Naive thymus-derived CD4-positive, alpha-beta T cell (primary cell): Measurements from ENCODE around the gene GARNL3. TPM values are rescaled to one million over a fixed set of nuclear protein-coding genes. Genes with fewer than 3 reads are reported as not detected.
A peak's percentile ranks its signal among the peaks of the same experiment; 100 is the strongest.

Experiments
- ATAC-seq: fragments of 150-1000 bp; cut with Tn5 transposase; 2 replicates; pipeline ENCODE4 v1.10.0; 2021; ENCODE audit warnings: mild to moderate bottlenecking, moderate library complexity
- CTCF ChIA-PET: fragments of 350-600 bp; sonication (Branson Sonifier 250); formaldehyde crosslinking; loops from one replicate; lab custom pipeline; 2021; ENCODE audit warnings: antibody characterized with exemption; lab: Charles Lee
- POLR2A ChIA-PET: fragments of 350-600 bp; sonication (Branson Sonifier 250); formaldehyde crosslinking; loops from one replicate; lab custom pipeline; 2021; ENCODE audit warnings: antibody characterized with exemption, inconsistent platforms; lab: Charles Lee
- DNase-seq, 9 donors: peaks; one replicate each; pipeline versions ENCODE4 v3.0.0 to v3.0.0-alpha.2; 2020 to 2022; ENCODE audit warnings: mixed read lengths in 1 of 9
- H3K27ac ChIP-seq: one replicate; pipeline ENCODE4 v1.7.0; 2013; ENCODE audit warnings: mild to moderate bottlenecking, low read depth, low read length, moderate library complexity
- H3K27me3 ChIP-seq, 2 donors: one replicate each; pipeline ENCODE4 v1.7.0; 2013; ENCODE audit warnings: low read length in 2 of 2, mild to moderate bottlenecking in 2 of 2, moderate library complexity in 2 of 2; ENCODE audit not compliant: control insufficient read depth in 2 of 2, insufficient read depth in 2 of 2
- H3K36me3 ChIP-seq, 3 experiments: 1 replicate in 2 of 3; 2 replicates in 1 of 3; pipeline ENCODE4 v1.7.0; 2013; ENCODE audit warnings: low read length in 3 of 3, mild to moderate bottlenecking in 3 of 3, moderate library complexity in 1 of 3; ENCODE audit not compliant: insufficient read depth in 3 of 3, control insufficient read depth in 2 of 3
- H3K4me1 ChIP-seq, 2 donors: one replicate each; pipeline ENCODE4 v1.7.0; 2013; ENCODE audit warnings: low read length in 2 of 2, mild to moderate bottlenecking in 2 of 2, moderate library complexity in 1 of 2; ENCODE audit not compliant: control insufficient read depth in 2 of 2, insufficient read depth in 2 of 2
- H3K4me3 ChIP-seq: 2 replicates; pipeline ENCODE4 v1.7.0; 2013; ENCODE audit warnings: mild to moderate bottlenecking, low read length
- H3K9me3 ChIP-seq, 3 experiments: 1 replicate in 2 of 3; 2 replicates in 1 of 3; pipeline ENCODE4 v1.7.0; 2013; ENCODE audit warnings: low read length in 3 of 3; ENCODE audit not compliant: control insufficient read depth in 2 of 3
- H3K27ac Mint-ChIP-seq, 9 donors: one replicate each; pipeline ENCODE4 v1.8.0; 2020 to 2022; ENCODE audit warnings: mixed read lengths in 9 of 9, mild to moderate bottlenecking in 8 of 9, moderate library complexity in 5 of 9, inconsistent platforms in 2 of 9
- H3K27me3 Mint-ChIP-seq, 5 donors: one replicate each; pipeline ENCODE4 v1.8.0; 2021 to 2022; ENCODE audit warnings: mixed read lengths in 5 of 5, mild to moderate bottlenecking in 1 of 5
- H3K36me3 Mint-ChIP-seq, 5 donors: one replicate each; pipeline ENCODE4 v1.8.0; 2020 to 2022; ENCODE audit warnings: mixed read lengths in 5 of 5, mild to moderate bottlenecking in 3 of 5, inconsistent platforms in 1 of 5
- H3K4me1 Mint-ChIP-seq, 7 donors: one replicate each; pipeline ENCODE4 v1.8.0; 2020 to 2022; ENCODE audit warnings: mixed read lengths in 7 of 7, mild to moderate bottlenecking in 3 of 7, inconsistent platforms in 1 of 7
- H3K4me3 Mint-ChIP-seq, 10 donors: one replicate each; pipeline ENCODE4 v1.8.0; 2020 to 2022; ENCODE audit warnings: mild to moderate bottlenecking in 10 of 10, mixed read lengths in 10 of 10, moderate library complexity in 6 of 10, inconsistent platforms in 2 of 10
- H3K9me3 Mint-ChIP-seq, 11 donors: one replicate each; pipeline ENCODE4 v1.8.0; 2020 to 2022; ENCODE audit warnings: mixed read lengths in 11 of 11, mild to moderate bottlenecking in 4 of 11, inconsistent platforms in 1 of 11, moderate library complexity in 1 of 11
- intact Hi-C, 2 donors: fragments of 100-400 bp; cut with micrococcal nuclease; formaldehyde crosslinking; loops; one replicate each; pipeline ENCODE4 v1.15.1; 2023
- polyA plus RNA-seq, 2 donors: library from polyadenylated mRNA; unstranded; fragments of 300-500 nt; fragmentation: Illumina TruSeq; gene quantifications; one replicate each; pipeline ENCODE4 v1.2.3, GENCODE V29; 2021
- total RNA-seq, 6 experiments: library from RNA in 5 of 6; stranded (reverse) in 5 of 6; gene quantifications; 1 replicate in 5 of 6; 2 replicates in 1 of 6; pipeline ENCODE4 v1.2.3 and lab custom pipeline; 2021 to 2026

Gene GARNL3
- total and polyA plus RNA-seq, 7 experiments from 2014 or later, result 0.85 to 4.1 (median 2.6) TPM; not detected in 1

- CTCF ChIA-PET, result no interaction called here
- Mint-ChIP-seq H3K36me3 (no peaks in the 10 kb centered on the region), H3K27ac (peak overlapping the region in 2 of 9 donors; percentile 24 to 78), H3K27me3 (peaks cover 57 to 80% (median 72%) of the 10 kb centered on the region in 5 donors), H3K4me3 (no peak overlapping the region), H3K9me3 (peaks cover 0 to 5% (median 0%) of the 10 kb centered on the region in 11 donors), H3K4me1 (peaks cover 25 to 37% (median 28%) of the 10 kb centered on the region in 7 donors)
- H3K27me3 ChIP-seq, result peaks cover 6 to 43% of the 10 kb centered on the region in 2 donors
- no peak overlapping the region for H3K4me3 ChIP-seq
- no peak overlapping the region for H3K27ac ChIP-seq
- H3K9me3 ChIP-seq, result no peaks in the 10 kb centered on the region
- peaks cover 13 to 20% of the 10 kb centered on the region in 2 donors for H3K4me1 ChIP-seq
- no peaks in the 10 kb centered on the region for H3K36me3 ChIP-seq
- POLR2A ChIA-PET, result no interaction called here
- intact Hi-C loops, result no loop called here
- ATAC-seq (no peak), DNase-seq (peak in 1 of 9 donors; percentile 16)
Observed at GRCh38 chr9:127390563-127390962, 126.0 kb downstream of the GARNL3 start.

GRCh38 chr9:127392166-127392565 is 127.6 kb downstream of the GARNL3 start:
- Mint-ChIP-seq H3K4me3 (no peak overlapping the region), H3K27me3 (peaks cover 47 to 79% (median 64%) of the 10 kb centered on the region in 5 donors), H3K9me3 (peaks cover 0 to 4% (median 0%) of the 10 kb centered on the region in 11 donors), H3K27ac (no peak overlapping the region), H3K36me3 (no peaks in the 10 kb centered on the region), H3K4me1 (peaks cover 26 to 36% (median 28%) of the 10 kb centered on the region in 7 donors)
- Histone ChIP-seq H3K36me3 (no peaks in the 10 kb centered on the region), H3K4me1 (peaks cover 13 to 27% of the 10 kb centered on the region in 2 donors), H3K27ac (no peak overlapping the region), H3K4me3 (no peak overlapping the region), H3K27me3 (peaks cover 6 to 43% of the 10 kb centered on the region in 2 donors), H3K9me3 (no peaks in the 10 kb centered on the region)
- intact Hi-C loops, result no loop called here
- DNase-seq (peak in 1 of 9 donors; percentile 15), ATAC-seq (no peak)
- ChIA-PET POLR2A (no interaction called here), CTCF (no interaction called here)

GRCh38 chr9:127392976-127393375 is 128.4 kb downstream of the GARNL3 start:
- POLR2A ChIA-PET, result interaction anchor here (1.1 kb wide), 1 partner anchor 58 kb away, joined by 3 read pairs; no protein-coding TSS in a partner anchor
- Mint-ChIP-seq H3K27ac (no peak overlapping the region), H3K4me1 (peaks cover 24 to 36% (median 28%) of the 10 kb centered on the region in 7 donors), H3K9me3 (peaks cover 0 to 4% (median 0%) of the 10 kb centered on the region in 11 donors), H3K36me3 (no peaks in the 10 kb centered on the region), H3K27me3 (peaks cover 47 to 79% (median 64%) of the 10 kb centered on the region in 5 donors), H3K4me3 (no peak overlapping the region)
- intact Hi-C loops, result no loop called here
- no peaks in the 10 kb centered on the region for H3K9me3 ChIP-seq
- no peaks in the 10 kb centered on the region for H3K36me3 ChIP-seq
- H3K4me3 ChIP-seq, result no peak overlapping the region
- peaks cover 12 to 26% of the 10 kb centered on the region in 2 donors for H3K4me1 ChIP-seq
- no peak overlapping the region for H3K27ac ChIP-seq
- ATAC-seq, result no peak
- CTCF ChIA-PET, result no interaction called here
- H3K27me3 ChIP-seq, result peaks cover 6 to 45% of the 10 kb centered on the region in 2 donors
- DNase-seq, result peak in 1 of 9 donors; percentile 9

- Histone ChIP-seq H3K36me3 (no peaks in the 10 kb centered on the region), H3K9me3 (no peaks in the 10 kb centered on the region), H3K27me3 (peaks cover 6 to 52% of the 10 kb centered on the region in 2 donors), H3K4me1 (peaks cover 13 to 25% of the 10 kb centered on the region in 2 donors), H3K4me3 (no peak overlapping the region), H3K27ac (no peak overlapping the region)
- peaks cover 0 to 2% (median 0%) of the 10 kb centered on the region in 11 donors for H3K9me3 Mint-ChIP-seq
- peaks cover 53 to 82% (median 68%) of the 10 kb centered on the region in 5 donors for H3K27me3 Mint-ChIP-seq
- H3K4me1 Mint-ChIP-seq, result peaks cover 21 to 35% (median 26%) of the 10 kb centered on the region in 7 donors
- intact Hi-C loops, result no loop called here
- POLR2A ChIA-PET, result interaction anchor here (1.1 kb wide), 1 partner anchor 57 kb away, joined by 3 read pairs; no protein-coding TSS in a partner anchor
- CTCF ChIA-PET, result no interaction called here
- H3K36me3 Mint-ChIP-seq, result no peaks in the 10 kb centered on the region
- no peak for DNase-seq
- H3K4me3 Mint-ChIP-seq, result no peak overlapping the region
- no peak overlapping the region for H3K27ac Mint-ChIP-seq
- no peak for ATAC-seq
Observed at GRCh38 chr9:127393645-127394044, 129.1 kb downstream of the GARNL3 start.

GRCh38 chr9:127395497-127396252 is 131.1 kb downstream of the GARNL3 start:
- H3K4me3 ChIP-seq, result no peak overlapping the region
- Mint-ChIP-seq H3K27me3 (peaks cover 52 to 80% (median 69%) of the 10 kb centered on the region in 5 donors), H3K4me3 (peak overlapping the region; percentile 8 to 74 (median 54)), H3K36me3 (no peaks in the 10 kb centered on the region), H3K4me1 (peaks cover 11 to 26% (median 16%) of the 10 kb centered on the region in 7 donors), H3K27ac (no peak overlapping the region), H3K9me3 (peaks cover 0 to 2% (median 0%) of the 10 kb centered on the region in 11 donors)
- no peak for ATAC-seq
- DNase-seq, result peak in 1 of 9 donors; percentile 19
- no peak overlapping the region for H3K27ac ChIP-seq
- CTCF ChIA-PET, result interaction anchor here (1.9 kb wide), 1 partner anchor 8 kb away, joined by 4 read pairs; no protein-coding TSS in a partner anchor
- H3K4me1 ChIP-seq, result peaks cover 10 to 15% of the 10 kb centered on the region in 2 donors
- intact Hi-C loops, result loop anchor here (1.0 to 2.0 kb wide), 3 partner anchors 7 to 171 kb away; partner anchors contain the start of genes LRSAM1 (in 1 of the 2) and RPL12 (in 1 of the 2)
- POLR2A ChIA-PET, result interaction anchor here (0.9 to 1.8 kb wide), 4 partner anchors 8 to 56 kb away, joined by 3 to 5 read pairs (median 4); partner anchors contain the start of genes LRSAM1 and RPL12
- H3K9me3 ChIP-seq, result no peaks in the 10 kb centered on the region
- no peaks in the 10 kb centered on the region for H3K36me3 ChIP-seq
- peaks cover 1 to 54% of the 10 kb centered on the region in 2 donors for H3K27me3 ChIP-seq

GRCh38 chr9:127396253-127396807 is 131.8 kb downstream of the GARNL3 start:
- H3K27ac ChIP-seq, result no peak overlapping the region

More at GRCh38 chr9:127396253-127396807, 131.8 kb downstream of the GARNL3 start:
- H3K27me3 ChIP-seq, result peaks cover 0 to 55% of the 10 kb centered on the region in 2 donors
- ATAC-seq, result no peak
- H3K36me3 ChIP-seq, result no peaks in the 10 kb centered on the region
- peak overlapping the region; percentile 22 for H3K4me3 ChIP-seq
- Mint-ChIP-seq H3K4me1 (peaks cover 11 to 26% (median 16%) of the 10 kb centered on the region in 7 donors), H3K9me3 (peaks cover 0 to 2% (median 0%) of the 10 kb centered on the region in 11 donors), H3K27ac (no peak overlapping the region), H3K27me3 (peaks cover 52 to 81% (median 71%) of the 10 kb centered on the region in 5 donors), H3K36me3 (no peaks in the 10 kb centered on the region), H3K4me3 (peak overlapping the region; percentile 23 to 74 (median 60))
- H3K9me3 ChIP-seq, result no peaks in the 10 kb centered on the region
- intact Hi-C loops, result loop anchor here (1.0 to 2.0 kb wide), 3 partner anchors 8 to 172 kb away; partner anchors contain the start of genes LRSAM1 (in 1 of the 2) and RPL12 (in 1 of the 2)
- POLR2A ChIA-PET, result interaction anchor here (0.9 to 1.8 kb wide), 5 partner anchors 9 to 55 kb away, joined by 3 to 5 read pairs (median 3); partner anchors contain the start of genes LRSAM1 and RPL12
- CTCF ChIA-PET, result interaction anchor here (1.4 to 1.9 kb wide), 2 partner anchors 9 to 181 kb away, joined by 4 to 6 read pairs; no protein-coding TSS in a partner anchor
- DNase-seq, result no peak
- peaks cover 10 to 15% of the 10 kb centered on the region in 2 donors for H3K4me1 ChIP-seq
